ENCODE measurements around the gene AGFG1.
"Not testable (repeated sequence)": the region's sequence is repeated elsewhere in the genome, so short reads cannot be mapped to it uniquely, and the experiment has no call there.

The AGFG1 gene

GRCh38 chr2:227595797-227596196, 123.8 kb downstream of the AGFG1 start:
- Histone ChIP-seq H2BK12ac (ENCODE audit: low read length) (no peak overlapping the region), H3K4me3 (ENCODE audit: low read length in 2 of 2) (no peak overlapping the region), H3K79me1 (ENCODE audit: low read depth, low read length) (peaks cover 2% of the 10 kb centered on the region), H4K91ac (ENCODE audit: low read depth, low read length, poor library complexity) (no peak overlapping the region), H3K4me2 (ENCODE audit: insufficient read depth, low read length, poor library complexity, severe bottlenecking) (no peak overlapping the region), H4K8ac (ENCODE audit: low read depth, low read length) (no peak overlapping the region), H2BK15ac (ENCODE audit: low read length) (no peak overlapping the region), H3K18ac (ENCODE audit: low read length) (peak overlapping the region; percentile 18), H3K9me3 (replicated peaks in 1 of 2; ENCODE audit: control insufficient read depth in 2 of 2, insufficient read depth in 1 of 2, low read depth in 1 of 2, low read length in 2 of 2) (no peaks in the 10 kb centered on the region), H3K27me3 (ENCODE audit: control insufficient read depth in 3 of 3, insufficient read depth in 3 of 3, low read depth in 1 of 3, low read length in 3 of 3) (no peaks in the 10 kb centered on the region), H3K23ac (ENCODE audit: low read depth, low read length, poor library complexity) (no peak overlapping the region), H3K4ac (ENCODE audit: low read length) (no peak overlapping the region), H3K36me3 (replicated peaks in 1 of 2; ENCODE audit: control insufficient read depth in 2 of 2, insufficient read depth in 2 of 2, low read length in 2 of 2) (no peaks in the 10 kb centered on the region), H2AK5ac (ENCODE audit: low read depth, low read length) (no peak overlapping the region), H2BK120ac (ENCODE audit: low read depth, low read length) (peak overlapping the region; percentile 41), H3K9ac (ENCODE audit: low read depth, low read length, poor library complexity) (no peak overlapping the region), H3K14ac (ENCODE audit: low read length) (no peak overlapping the region), H3K4me1 (ENCODE audit: control insufficient read depth in 2 of 2, insufficient read depth in 1 of 2, low read depth in 1 of 2, low read length in 2 of 2) (peaks cover 0 to 5% of the 10 kb centered on the region in 2 donors), H2BK5ac (ENCODE audit: low read length) (no peak overlapping the region), H2AFZ (ENCODE audit: low read length) (no peak overlapping the region), H3K27ac (replicated peaks; ENCODE audit: low read length) (no peak overlapping the region)
- no CpG with 5 or more reads among the region's 4 CpGs for WGBS, 2 donors (ENCODE audit: extremely low coverage in 2 of 2, insufficient read length in 2 of 2, insufficient replicate concordance in 1 of 2)
- no peak for DNase-seq (ENCODE audit: low spot score)

DNA sequence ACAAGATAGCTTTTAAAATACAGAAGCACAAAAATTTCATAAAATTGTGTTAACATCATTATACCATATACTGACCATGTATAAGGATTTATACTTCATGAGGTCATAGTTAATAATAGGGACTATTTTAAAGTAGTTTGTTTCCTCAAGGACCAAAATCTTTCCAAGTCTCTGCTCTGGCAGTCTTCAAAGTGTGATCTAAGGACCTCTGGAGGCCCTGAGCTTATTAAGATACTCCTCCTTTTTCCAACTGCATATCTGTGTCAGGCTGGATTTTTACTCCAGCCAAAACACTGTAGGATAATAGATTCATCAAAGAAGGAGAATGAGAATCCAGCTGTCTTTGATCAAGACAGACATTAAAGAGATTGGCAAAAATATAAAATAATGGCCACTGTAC, 125.1 kb downstream of the AGFG1 start:
- peaks cover 0 to 5% of the 10 kb centered on the region in 2 donors for H3K4me1 ChIP-seq (ENCODE audit: control insufficient read depth in 2 of 2, insufficient read depth in 1 of 2, low read depth in 1 of 2, low read length in 2 of 2)
- no peaks in the 10 kb centered on the region for H3K9me3 ChIP-seq (replicated peaks in 1 of 2; ENCODE audit: control insufficient read depth in 2 of 2, insufficient read depth in 1 of 2, low read depth in 1 of 2, low read length in 2 of 2)
- H2BK15ac ChIP-seq (ENCODE audit: low read length), result no peak overlapping the region

GRCh38 chr2:227597998-227598397, 126.0 kb downstream of the AGFG1 start:
- WGBS, 2 donors (ENCODE audit: extremely low coverage in 2 of 2, insufficient read length in 2 of 2, insufficient replicate concordance in 1 of 2), result no CpG with 5 or more reads among the region's 4 CpGs
- no peaks in the 10 kb centered on the region for H3K36me3 ChIP-seq (replicated peaks in 1 of 2; ENCODE audit: control insufficient read depth in 2 of 2, insufficient read depth in 2 of 2, low read length in 2 of 2)
- no peak overlapping the region for H3K23ac ChIP-seq (ENCODE audit: low read depth, low read length, poor library complexity)
- DNase-seq (ENCODE audit: low spot score), result no peak
- no peak overlapping the region for H2BK5ac ChIP-seq (ENCODE audit: low read length)
- H2AFZ ChIP-seq (ENCODE audit: low read length), result no peak overlapping the region
- H3K27me3 ChIP-seq (ENCODE audit: control insufficient read depth in 3 of 3, insufficient read depth in 3 of 3, low read depth in 1 of 3, low read length in 3 of 3), result no peaks in the 10 kb centered on the region
- H2BK120ac ChIP-seq (ENCODE audit: low read depth, low read length), result no peak overlapping the region
- no peaks in the 10 kb centered on the region for H3K9me3 ChIP-seq (replicated peaks in 1 of 2; ENCODE audit: control insufficient read depth in 2 of 2, insufficient read depth in 1 of 2, low read depth in 1 of 2, low read length in 2 of 2)
- H3K18ac ChIP-seq (ENCODE audit: low read length), result no peak overlapping the region
- H4K8ac ChIP-seq (ENCODE audit: low read depth, low read length), result no peak overlapping the region
- no peak overlapping the region for H3K4me2 ChIP-seq (ENCODE audit: insufficient read depth, low read length, poor library complexity, severe bottlenecking)
- no peak overlapping the region for H3K27ac ChIP-seq (replicated peaks; ENCODE audit: low read length)
- no peak overlapping the region for H3K14ac ChIP-seq (ENCODE audit: low read length)
- no peak overlapping the region for H2BK12ac ChIP-seq (ENCODE audit: low read length)
- H2AK5ac ChIP-seq (ENCODE audit: low read depth, low read length), result no peak overlapping the region
- H3K4me3 ChIP-seq (ENCODE audit: low read length in 2 of 2), result no peak overlapping the region
- H3K4me1 ChIP-seq (ENCODE audit: control insufficient read depth in 2 of 2, insufficient read depth in 1 of 2, low read depth in 1 of 2, low read length in 2 of 2), result peaks cover 0 to 5% of the 10 kb centered on the region in 2 donors
- no peak overlapping the region for H4K91ac ChIP-seq (ENCODE audit: low read depth, low read length, poor library complexity)
- no peak overlapping the region for H3K4ac ChIP-seq (ENCODE audit: low read length)
- peaks cover 2% of the 10 kb centered on the region for H3K79me1 ChIP-seq (ENCODE audit: low read depth, low read length)
- H3K9ac ChIP-seq (ENCODE audit: low read depth, low read length, poor library complexity), result no peak overlapping the region
- no peak overlapping the region for H2BK15ac ChIP-seq (ENCODE audit: low read length)

More for the DNA sequence above, 125.1 kb downstream of the AGFG1 start:
- no peak overlapping the region for H3K4me2 ChIP-seq (ENCODE audit: insufficient read depth, low read length, poor library complexity, severe bottlenecking)
- H3K79me1 ChIP-seq (ENCODE audit: low read depth, low read length), result peaks cover 2% of the 10 kb centered on the region
- H2AK5ac ChIP-seq (ENCODE audit: low read depth, low read length), result no peak overlapping the region
- no peak overlapping the region for H2BK5ac ChIP-seq (ENCODE audit: low read length)
- H3K27ac ChIP-seq (replicated peaks; ENCODE audit: low read length), result no peak overlapping the region
- no peak overlapping the region for H2BK120ac ChIP-seq (ENCODE audit: low read depth, low read length)
- H4K91ac ChIP-seq (ENCODE audit: low read depth, low read length, poor library complexity), result no peak overlapping the region
- H3K18ac ChIP-seq (ENCODE audit: low read length), result no peak overlapping the region
- no peak overlapping the region for H2BK12ac ChIP-seq (ENCODE audit: low read length)
- DNase-seq (ENCODE audit: low spot score), result no peak
- no peaks in the 10 kb centered on the region for H3K36me3 ChIP-seq (replicated peaks in 1 of 2; ENCODE audit: control insufficient read depth in 2 of 2, insufficient read depth in 2 of 2, low read length in 2 of 2)
- H3K9ac ChIP-seq (ENCODE audit: low read depth, low read length, poor library complexity), result no peak overlapping the region
- no peak overlapping the region for H3K23ac ChIP-seq (ENCODE audit: low read depth, low read length, poor library complexity)
- H3K14ac ChIP-seq (ENCODE audit: low read length), result no peak overlapping the region
- no peak overlapping the region for H3K4me3 ChIP-seq (ENCODE audit: low read length in 2 of 2)
- H3K4ac ChIP-seq (ENCODE audit: low read length), result no peak overlapping the region
- no peak overlapping the region for H4K8ac ChIP-seq (ENCODE audit: low read depth, low read length)
- H2AFZ ChIP-seq (ENCODE audit: low read length), result no peak overlapping the region
- H3K27me3 ChIP-seq (ENCODE audit: control insufficient read depth in 3 of 3, insufficient read depth in 3 of 3, low read depth in 1 of 3, low read length in 3 of 3), result no peaks in the 10 kb centered on the region

DNA sequence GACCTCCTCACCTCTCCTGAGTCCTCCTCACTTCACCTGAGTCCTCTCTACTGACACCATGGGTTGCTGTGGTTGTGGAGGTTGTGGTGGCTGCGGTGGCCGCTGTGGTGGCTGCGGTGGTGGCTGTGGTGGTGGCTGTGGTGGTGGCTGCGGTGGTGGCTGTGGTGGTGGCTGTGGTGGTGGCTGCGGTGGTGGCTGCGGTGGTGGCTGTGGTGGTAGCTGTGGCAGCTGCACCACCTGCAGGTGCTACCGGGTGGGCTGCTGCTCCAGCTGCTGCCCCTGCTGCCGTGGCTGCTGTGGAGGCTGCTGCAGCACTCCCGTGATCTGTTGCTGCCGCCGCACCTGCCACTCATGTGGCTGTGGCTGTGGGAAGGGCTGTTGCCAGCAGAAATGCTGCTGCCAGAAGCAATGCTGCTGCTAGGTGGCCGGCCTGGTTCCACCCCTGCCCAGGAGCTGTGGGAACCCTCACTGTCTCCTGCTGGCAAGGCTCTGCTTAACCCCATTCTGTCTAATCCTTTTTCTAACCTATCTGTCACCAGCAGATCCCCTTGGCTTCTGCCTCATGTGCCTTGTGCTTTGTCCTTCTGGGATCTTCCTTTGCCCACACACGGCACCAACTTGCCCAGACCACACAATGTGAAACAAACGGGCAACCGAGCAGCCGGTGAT, 127.0 kb downstream of the AGFG1 start, which contains the start of gene SCYGR2:
Gene SCYGR2, plus strand, starts transcription at position 59 of the 669 bp plus-strand sequence. Its CDS starts 0 bp downstream, at position 59.
- not testable (repeated sequence) for H3K4me1 ChIP-seq (ENCODE audit: control insufficient read depth in 2 of 2, insufficient read depth in 1 of 2, low read depth in 1 of 2, low read length in 2 of 2); H3K4ac ChIP-seq (ENCODE audit: low read length); H3K36me3 ChIP-seq (replicated peaks in 1 of 2; ENCODE audit: control insufficient read depth in 2 of 2, insufficient read depth in 2 of 2, low read length in 2 of 2); H2AK5ac ChIP-seq (ENCODE audit: low read depth, low read length); H4K8ac ChIP-seq (ENCODE audit: low read depth, low read length); H3K14ac ChIP-seq (ENCODE audit: low read length); H3K4me3 ChIP-seq (ENCODE audit: low read length in 2 of 2); H3K79me1 ChIP-seq (ENCODE audit: low read depth, low read length); H4K91ac ChIP-seq (ENCODE audit: low read depth, low read length, poor library complexity); H2AFZ ChIP-seq (ENCODE audit: low read length); H3K27me3 ChIP-seq (ENCODE audit: control insufficient read depth in 3 of 3, insufficient read depth in 3 of 3, low read depth in 1 of 3, low read length in 3 of 3); H2BK5ac ChIP-seq (ENCODE audit: low read length); H3K9me3 ChIP-seq (replicated peaks in 1 of 2; ENCODE audit: control insufficient read depth in 2 of 2, insufficient read depth in 1 of 2, low read depth in 1 of 2, low read length in 2 of 2); H3K27ac ChIP-seq (replicated peaks; ENCODE audit: low read length); H2BK120ac ChIP-seq (ENCODE audit: low read depth, low read length); DNase-seq (ENCODE audit: low spot score); H3K4me2 ChIP-seq (ENCODE audit: insufficient read depth, low read length, poor library complexity, severe bottlenecking); H2BK15ac ChIP-seq (ENCODE audit: low read length)
- Histone ChIP-seq H3K18ac (ENCODE audit: low read length) (peak within 1 kb of the TSS; percentile 90), H3K23ac (ENCODE audit: low read depth, low read length, poor library complexity) (peak within 1 kb of the TSS; percentile 43), H3K9ac (ENCODE audit: low read depth, low read length, poor library complexity) (peak within 1 kb of the TSS; percentile 60), H2BK12ac (ENCODE audit: low read length) (peak within 1 kb of the TSS; percentile 10)
- no CpG with 5 or more reads among the region's 16 CpGs for WGBS, 2 donors (ENCODE audit: extremely low coverage in 2 of 2, insufficient read length in 2 of 2, insufficient replicate concordance in 1 of 2)

Data from neuronal stem cell (in vitro differentiated cells).